ENCODE measurements around the gene FANCC. TPM values are rescaled to one million over a fixed set of nuclear protein-coding genes. Genes with fewer than 3 reads are reported as not detected.
A peak's percentile ranks its signal among the peaks of the same experiment; 100 is the strongest.

Gene FANCC
- total RNA-seq, 1 donor from 2014 or later = 9.3 TPM

GRCh38 chr9:95133325-95133705 is 184.2 kb downstream of the FANCC start:
- Mint-ChIP-seq H3K4me3 (ENCODE audit: unreplicated experiment) (no peak overlapping the region), H3K27ac (ENCODE audit: unreplicated experiment) (no peak overlapping the region), H3K9me3 (ENCODE audit: low read depth) (no peaks in the 10 kb centered on the region), H3K27me3 (ENCODE audit: low read depth) (no peaks in the 10 kb centered on the region), H3K4me1 (ENCODE audit: low read depth) (peaks cover 29% of the 10 kb centered on the region), H3K36me3 (ENCODE audit: low read depth) (peaks cover 6% of the 10 kb centered on the region)
- no peak for DNase-seq (ENCODE audit: low spot score)
- TF ChIP-seq, protein P1, sequence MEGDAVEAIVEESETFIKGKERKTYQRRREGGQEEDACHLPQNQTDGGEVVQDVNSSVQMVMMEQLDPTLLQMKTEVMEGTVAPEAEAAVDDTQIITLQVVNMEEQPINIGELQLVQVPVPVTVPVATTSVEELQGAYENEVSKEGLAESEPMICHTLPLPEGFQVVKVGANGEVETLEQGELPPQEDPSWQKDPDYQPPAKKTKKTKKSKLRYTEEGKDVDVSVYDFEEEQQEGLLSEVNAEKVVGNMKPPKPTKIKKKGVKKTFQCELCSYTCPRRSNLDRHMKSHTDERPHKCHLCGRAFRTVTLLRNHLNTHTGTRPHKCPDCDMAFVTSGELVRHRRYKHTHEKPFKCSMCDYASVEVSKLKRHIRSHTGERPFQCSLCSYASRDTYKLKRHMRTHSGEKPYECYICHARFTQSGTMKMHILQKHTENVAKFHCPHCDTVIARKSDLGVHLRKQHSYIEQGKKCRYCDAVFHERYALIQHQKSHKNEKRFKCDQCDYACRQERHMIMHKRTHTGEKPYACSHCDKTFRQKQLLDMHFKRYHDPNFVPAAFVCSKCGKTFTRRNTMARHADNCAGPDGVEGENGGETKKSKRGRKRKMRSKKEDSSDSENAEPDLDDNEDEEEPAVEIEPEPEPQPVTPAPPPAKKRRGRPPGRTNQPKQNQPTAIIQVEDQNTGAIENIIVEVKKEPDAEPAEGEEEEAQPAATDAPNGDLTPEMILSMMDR (IDR thresholded peaks at IDR 0.05) = no peak

GRCh38 chr9:95132366-95133324 is 184.9 kb downstream of the FANCC start:
- TF ChIP-seq, protein P1 (IDR thresholded peaks at IDR 0.05) = no peak
- no peak for DNase-seq (ENCODE audit: low spot score)
- Mint-ChIP-seq H3K4me3 (ENCODE audit: unreplicated experiment) (no peak overlapping the region), H3K9me3 (ENCODE audit: low read depth) (no peaks in the 10 kb centered on the region), H3K36me3 (ENCODE audit: low read depth) (peaks cover 4% of the 10 kb centered on the region), H3K27ac (ENCODE audit: unreplicated experiment) (no peak overlapping the region), H3K27me3 (ENCODE audit: low read depth) (no peaks in the 10 kb centered on the region), H3K4me1 (ENCODE audit: low read depth) (peaks cover 34% of the 10 kb centered on the region)

DNA sequence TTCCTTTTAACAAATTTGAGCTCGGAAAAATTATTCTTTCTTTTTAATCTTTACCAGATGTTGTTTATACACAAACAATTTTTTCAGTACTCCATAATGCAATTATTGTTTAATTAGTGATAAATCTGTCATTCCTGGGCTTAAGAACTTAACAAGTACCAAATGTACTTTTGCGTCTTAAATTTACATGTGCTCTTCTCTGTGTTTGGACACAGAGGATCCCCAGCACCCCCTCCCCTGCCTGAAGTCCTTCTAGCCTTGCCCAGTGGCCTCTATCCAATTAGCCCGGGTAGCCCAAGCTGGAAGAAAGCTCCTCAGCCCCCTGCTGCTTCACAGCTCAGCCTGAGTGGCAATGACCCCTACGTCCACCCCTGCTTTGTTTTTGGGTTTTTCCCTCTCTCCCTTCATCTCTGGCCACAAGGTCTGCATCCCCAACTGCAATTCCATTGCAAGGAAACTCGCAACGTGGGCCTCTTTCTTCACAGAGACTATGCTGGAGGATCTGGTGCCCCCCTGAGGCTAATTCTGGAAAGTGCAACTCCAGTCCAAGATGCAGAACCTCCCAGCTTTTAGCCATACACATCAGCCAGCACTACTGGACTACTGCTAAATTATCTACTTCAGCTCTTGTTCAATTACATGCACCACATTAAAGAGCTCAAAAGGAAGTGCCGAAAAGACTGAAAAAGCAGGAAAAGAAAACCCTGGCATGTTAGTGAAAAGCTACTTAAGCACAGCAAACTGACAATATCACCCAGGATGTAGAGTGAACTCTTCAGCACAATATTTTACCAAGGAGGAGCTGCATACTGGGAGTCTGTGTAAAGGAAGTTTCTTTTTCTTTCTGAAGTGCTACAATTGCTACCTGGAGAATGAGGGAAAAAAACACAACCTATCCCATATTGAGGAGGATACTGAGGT is 186.2 kb downstream of the FANCC start:
- no peaks in the 10 kb centered on the region for H3K9me3 Mint-ChIP-seq (ENCODE audit: low read depth)
- no peak overlapping the region for H3K4me3 Mint-ChIP-seq (ENCODE audit: unreplicated experiment)
- peaks cover 48% of the 10 kb centered on the region for H3K4me1 Mint-ChIP-seq (ENCODE audit: low read depth)
- H3K27me3 Mint-ChIP-seq (ENCODE audit: low read depth) = no peaks in the 10 kb centered on the region
- peaks cover 2% of the 10 kb centered on the region for H3K36me3 Mint-ChIP-seq (ENCODE audit: low read depth)
- TF ChIP-seq, protein P1 (IDR thresholded peaks at IDR 0.05) = peak; percentile 93
- DNase-seq (ENCODE audit: low spot score) = no peak
- peak overlapping the region; percentile 5 for H3K27ac Mint-ChIP-seq (ENCODE audit: unreplicated experiment)

DNA sequence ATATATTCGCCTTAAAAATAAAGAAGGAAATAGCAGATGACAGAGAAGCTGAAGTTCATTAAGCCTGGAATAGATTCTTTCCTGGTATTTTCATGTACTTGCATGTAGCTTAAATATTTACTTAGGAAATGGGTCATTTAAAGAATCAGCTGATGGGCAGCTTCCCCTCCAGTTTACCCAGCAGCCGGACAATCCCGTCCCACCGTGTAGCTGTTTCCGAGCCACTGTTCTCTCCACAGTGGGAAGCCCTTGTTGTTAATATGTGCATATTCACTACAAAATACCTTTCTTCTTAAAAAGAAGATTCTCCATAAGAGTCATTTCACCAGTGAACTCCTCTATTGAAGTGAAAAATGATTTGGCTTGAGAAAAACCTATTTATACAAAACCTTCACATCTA is 187.0 kb downstream of the FANCC start:
- Mint-ChIP-seq H3K27ac (ENCODE audit: unreplicated experiment) (no peak overlapping the region), H3K4me1 (ENCODE audit: low read depth) (peaks cover 56% of the 10 kb centered on the region)

More for the DNA sequence above, 187.0 kb downstream of the FANCC start:
- Mint-ChIP-seq H3K9me3 (ENCODE audit: low read depth) (no peaks in the 10 kb centered on the region), H3K4me3 (ENCODE audit: unreplicated experiment) (no peak overlapping the region), H3K27me3 (ENCODE audit: low read depth) (no peaks in the 10 kb centered on the region), H3K36me3 (ENCODE audit: low read depth) (peaks cover 2% of the 10 kb centered on the region)
- DNase-seq (ENCODE audit: low spot score) = no peak
- TF ChIP-seq, protein P1 (IDR thresholded peaks at IDR 0.05) = no peak
